ENCODE measurements around the gene ARID1B. TPM values are rescaled to one million over a fixed set of nuclear protein-coding genes. Genes with fewer than 3 reads are reported as not detected.

Gene ARID1B
- total and polyA plus RNA-seq, 2 of the 13 experiments (the other 11 are each of a cell fraction or from before 2014, with no cell fraction given): 20.1 to 32.6 TPM

DNA sequence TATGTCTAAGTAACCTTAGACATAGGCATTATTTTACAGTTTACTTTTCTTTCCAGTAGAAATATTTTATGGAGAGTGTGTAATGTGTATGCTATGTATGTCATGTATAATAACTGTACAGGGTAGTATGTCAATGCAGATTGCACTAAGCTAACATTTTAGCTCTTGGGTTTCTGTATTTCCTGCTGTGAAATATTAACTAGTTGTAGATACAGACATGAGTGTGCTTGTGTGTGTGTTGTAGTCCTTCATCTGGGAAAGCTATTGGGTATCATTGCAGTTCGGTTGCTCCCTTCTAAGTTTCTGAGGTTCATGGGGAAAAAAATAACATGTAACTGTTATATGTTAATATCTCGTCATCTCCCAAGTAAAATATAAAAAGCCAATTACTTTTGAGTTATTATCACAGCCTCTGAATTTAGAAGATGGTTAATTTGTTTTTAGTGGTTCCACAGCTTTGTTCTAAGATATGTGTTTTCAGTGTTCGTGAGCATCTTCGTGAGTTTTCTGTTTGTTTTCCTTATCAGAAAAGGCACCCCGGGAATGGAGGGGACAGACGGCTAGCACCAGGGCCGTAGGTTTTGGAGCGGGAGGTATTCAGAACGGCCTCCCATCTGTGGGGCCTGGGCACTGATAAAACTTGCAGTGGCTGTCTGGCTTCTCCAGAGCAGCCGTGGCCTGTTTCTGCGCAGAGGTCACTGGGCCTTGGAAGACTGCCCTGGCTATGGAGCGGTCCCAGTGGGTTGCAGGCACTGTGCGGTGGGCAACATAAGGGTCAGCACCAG lies 215.0 kb downstream of the ARID1B start (continued):
- TF ChIP-seq, protein P1, sequence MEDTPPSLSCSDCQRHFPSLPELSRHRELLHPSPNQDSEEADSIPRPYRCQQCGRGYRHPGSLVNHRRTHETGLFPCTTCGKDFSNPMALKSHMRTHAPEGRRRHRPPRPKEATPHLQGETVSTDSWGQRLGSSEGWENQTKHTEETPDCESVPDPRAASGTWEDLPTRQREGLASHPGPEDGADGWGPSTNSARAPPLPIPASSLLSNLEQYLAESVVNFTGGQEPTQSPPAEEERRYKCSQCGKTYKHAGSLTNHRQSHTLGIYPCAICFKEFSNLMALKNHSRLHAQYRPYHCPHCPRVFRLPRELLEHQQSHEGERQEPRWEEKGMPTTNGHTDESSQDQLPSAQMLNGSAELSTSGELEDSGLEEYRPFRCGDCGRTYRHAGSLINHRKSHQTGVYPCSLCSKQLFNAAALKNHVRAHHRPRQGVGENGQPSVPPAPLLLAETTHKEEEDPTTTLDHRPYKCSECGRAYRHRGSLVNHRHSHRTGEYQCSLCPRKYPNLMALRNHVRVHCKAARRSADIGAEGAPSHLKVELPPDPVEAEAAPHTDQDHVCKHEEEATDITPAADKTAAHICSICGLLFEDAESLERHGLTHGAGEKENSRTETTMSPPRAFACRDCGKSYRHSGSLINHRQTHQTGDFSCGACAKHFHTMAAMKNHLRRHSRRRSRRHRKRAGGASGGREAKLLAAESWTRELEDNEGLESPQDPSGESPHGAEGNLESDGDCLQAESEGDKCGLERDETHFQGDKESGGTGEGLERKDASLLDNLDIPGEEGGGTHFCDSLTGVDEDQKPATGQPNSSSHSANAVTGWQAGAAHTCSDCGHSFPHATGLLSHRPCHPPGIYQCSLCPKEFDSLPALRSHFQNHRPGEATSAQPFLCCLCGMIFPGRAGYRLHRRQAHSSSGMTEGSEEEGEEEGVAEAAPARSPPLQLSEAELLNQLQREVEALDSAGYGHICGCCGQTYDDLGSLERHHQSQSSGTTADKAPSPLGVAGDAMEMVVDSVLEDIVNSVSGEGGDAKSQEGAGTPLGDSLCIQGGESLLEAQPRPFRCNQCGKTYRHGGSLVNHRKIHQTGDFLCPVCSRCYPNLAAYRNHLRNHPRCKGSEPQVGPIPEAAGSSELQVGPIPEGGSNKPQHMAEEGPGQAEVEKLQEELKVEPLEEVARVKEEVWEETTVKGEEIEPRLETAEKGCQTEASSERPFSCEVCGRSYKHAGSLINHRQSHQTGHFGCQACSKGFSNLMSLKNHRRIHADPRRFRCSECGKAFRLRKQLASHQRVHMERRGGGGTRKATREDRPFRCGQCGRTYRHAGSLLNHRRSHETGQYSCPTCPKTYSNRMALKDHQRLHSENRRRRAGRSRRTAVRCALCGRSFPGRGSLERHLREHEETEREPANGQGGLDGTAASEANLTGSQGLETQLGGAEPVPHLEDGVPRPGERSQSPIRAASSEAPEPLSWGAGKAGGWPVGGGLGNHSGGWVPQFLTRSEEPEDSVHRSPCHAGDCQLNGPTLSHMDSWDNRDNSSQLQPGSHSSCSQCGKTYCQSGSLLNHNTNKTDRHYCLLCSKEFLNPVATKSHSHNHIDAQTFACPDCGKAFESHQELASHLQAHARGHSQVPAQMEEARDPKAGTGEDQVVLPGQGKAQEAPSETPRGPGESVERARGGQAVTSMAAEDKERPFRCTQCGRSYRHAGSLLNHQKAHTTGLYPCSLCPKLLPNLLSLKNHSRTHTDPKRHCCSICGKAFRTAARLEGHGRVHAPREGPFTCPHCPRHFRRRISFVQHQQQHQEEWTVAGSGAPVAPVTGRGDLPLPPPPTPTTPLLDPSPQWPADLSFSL (CRISPR knock-in tag; IDR thresholded peaks at IDR 0.05): peak; percentile 84
- TF ChIP-seq ZBTB42 (CRISPR knock-in tag; IDR thresholded peaks at IDR 0.05) (no peak), SMC3 (IDR thresholded peaks at IDR 0.05; ENCODE audit: low read length) (no peak), SAP130 (CRISPR knock-in tag; IDR thresholded peaks at IDR 0.05; ENCODE audit: low read depth) (peak; percentile 52), CEBPG (CRISPR knock-in tag; IDR thresholded peaks at IDR 0.05) (peak; percentile 47), CREM (IDR thresholded peaks at IDR 0.05) (no peak), CREM (CRISPR knock-in tag; IDR thresholded peaks at IDR 0.05) (no peak), ZNF3 (CRISPR knock-in tag; IDR thresholded peaks at IDR 0.05) (no peak), ZNF451 (CRISPR knock-in tag; IDR thresholded peaks at IDR 0.05) (no peak), NRL (CRISPR knock-in tag; IDR thresholded peaks at IDR 0.05; ENCODE audit: borderline replicate concordance) (no peak)
- TF ChIP-seq, protein P2, sequence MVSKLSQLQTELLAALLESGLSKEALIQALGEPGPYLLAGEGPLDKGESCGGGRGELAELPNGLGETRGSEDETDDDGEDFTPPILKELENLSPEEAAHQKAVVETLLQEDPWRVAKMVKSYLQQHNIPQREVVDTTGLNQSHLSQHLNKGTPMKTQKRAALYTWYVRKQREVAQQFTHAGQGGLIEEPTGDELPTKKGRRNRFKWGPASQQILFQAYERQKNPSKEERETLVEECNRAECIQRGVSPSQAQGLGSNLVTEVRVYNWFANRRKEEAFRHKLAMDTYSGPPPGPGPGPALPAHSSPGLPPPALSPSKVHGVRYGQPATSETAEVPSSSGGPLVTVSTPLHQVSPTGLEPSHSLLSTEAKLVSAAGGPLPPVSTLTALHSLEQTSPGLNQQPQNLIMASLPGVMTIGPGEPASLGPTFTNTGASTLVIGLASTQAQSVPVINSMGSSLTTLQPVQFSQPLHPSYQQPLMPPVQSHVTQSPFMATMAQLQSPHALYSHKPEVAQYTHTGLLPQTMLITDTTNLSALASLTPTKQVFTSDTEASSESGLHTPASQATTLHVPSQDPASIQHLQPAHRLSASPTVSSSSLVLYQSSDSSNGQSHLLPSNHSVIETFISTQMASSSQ (IDR thresholded peaks at IDR 0.05; ENCODE audit: low read depth): peak; percentile 75
- TF ChIP-seq, protein P2 (CRISPR knock-in tag; IDR thresholded peaks at IDR 0.05; ENCODE audit: borderline replicate concordance): peak; percentile 67; the same call in 1 of the 2 replicates
- TF ChIP-seq, protein P3, sequence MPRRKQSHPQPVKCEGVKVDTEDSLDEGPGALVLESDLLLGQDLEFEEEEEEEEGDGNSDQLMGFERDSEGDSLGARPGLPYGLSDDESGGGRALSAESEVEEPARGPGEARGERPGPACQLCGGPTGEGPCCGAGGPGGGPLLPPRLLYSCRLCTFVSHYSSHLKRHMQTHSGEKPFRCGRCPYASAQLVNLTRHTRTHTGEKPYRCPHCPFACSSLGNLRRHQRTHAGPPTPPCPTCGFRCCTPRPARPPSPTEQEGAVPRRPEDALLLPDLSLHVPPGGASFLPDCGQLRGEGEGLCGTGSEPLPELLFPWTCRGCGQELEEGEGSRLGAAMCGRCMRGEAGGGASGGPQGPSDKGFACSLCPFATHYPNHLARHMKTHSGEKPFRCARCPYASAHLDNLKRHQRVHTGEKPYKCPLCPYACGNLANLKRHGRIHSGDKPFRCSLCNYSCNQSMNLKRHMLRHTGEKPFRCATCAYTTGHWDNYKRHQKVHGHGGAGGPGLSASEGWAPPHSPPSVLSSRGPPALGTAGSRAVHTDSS (CRISPR knock-in tag; conservative IDR thresholded peaks at IDR 0.05): no peak
- TF ChIP-seq, protein P4, sequence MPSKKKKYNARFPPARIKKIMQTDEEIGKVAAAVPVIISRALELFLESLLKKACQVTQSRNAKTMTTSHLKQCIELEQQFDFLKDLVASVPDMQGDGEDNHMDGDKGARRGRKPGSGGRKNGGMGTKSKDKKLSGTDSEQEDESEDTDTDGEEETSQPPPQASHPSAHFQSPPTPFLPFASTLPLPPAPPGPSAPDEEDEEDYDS (CRISPR knock-in tag; IDR thresholded peaks at IDR 0.05): peak; percentile 35; the same call in 1 of the 2 replicates
- TF ChIP-seq, protein P5, sequence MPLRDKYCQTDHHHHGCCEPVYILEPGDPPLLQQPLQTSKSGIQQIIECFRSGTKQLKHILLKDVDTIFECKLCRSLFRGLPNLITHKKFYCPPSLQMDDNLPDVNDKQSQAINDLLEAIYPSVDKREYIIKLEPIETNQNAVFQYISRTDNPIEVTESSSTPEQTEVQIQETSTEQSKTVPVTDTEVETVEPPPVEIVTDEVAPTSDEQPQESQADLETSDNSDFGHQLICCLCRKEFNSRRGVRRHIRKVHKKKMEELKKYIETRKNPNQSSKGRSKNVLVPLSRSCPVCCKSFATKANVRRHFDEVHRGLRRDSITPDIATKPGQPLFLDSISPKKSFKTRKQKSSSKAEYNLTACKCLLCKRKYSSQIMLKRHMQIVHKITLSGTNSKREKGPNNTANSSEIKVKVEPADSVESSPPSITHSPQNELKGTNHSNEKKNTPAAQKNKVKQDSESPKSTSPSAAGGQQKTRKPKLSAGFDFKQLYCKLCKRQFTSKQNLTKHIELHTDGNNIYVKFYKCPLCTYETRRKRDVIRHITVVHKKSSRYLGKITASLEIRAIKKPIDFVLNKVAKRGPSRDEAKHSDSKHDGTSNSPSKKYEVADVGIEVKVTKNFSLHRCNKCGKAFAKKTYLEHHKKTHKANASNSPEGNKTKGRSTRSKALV (CRISPR knock-in tag; IDR thresholded peaks at IDR 0.05): no peak
